Head of caudate nucleus (tissue), 42 donors: ENCODE measurements around the gene CMTR1.

ENCODE experiments used
- DNase-seq, 42 donors: peaks; one replicate each; pipeline versions ENCODE4 v3.0.0 to v3.0.0-alpha.2; 2020 to 2021; ENCODE audit warnings: mixed read lengths in 7 of 42
- intact Hi-C: fragments of 100-400 bp; cut with DNase I; formaldehyde crosslinking; loops from one replicate; pipeline ENCODE4 v1.15.0; 2022

Gene CMTR1

GRCh38 chr6:37518116-37518515 is 85.1 kb downstream of the CMTR1 start:
- no peak for DNase-seq
- intact Hi-C loops = no loop called here

DNA sequence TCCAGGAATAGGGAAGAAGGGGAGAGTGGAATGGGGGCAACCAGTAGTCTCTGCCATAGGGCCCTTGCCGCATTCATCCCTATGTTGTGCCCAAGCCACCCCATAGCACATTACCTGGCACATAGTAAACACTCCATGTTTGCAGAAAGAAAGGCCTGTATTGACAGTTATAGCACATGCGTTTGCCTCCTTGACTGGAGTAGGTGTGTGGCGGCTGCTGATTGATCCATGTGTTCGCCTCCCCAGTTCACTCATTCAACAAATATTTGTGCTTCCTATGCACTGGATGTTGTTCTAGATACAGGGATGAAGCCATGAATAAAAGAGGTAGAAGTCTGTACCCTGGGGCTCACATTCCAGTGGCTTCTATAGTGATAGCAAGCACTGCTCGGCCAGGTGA is 86.4 kb downstream of the CMTR1 start:
- intact Hi-C loops = no loop called here
- no peak for DNase-seq

GRCh38 chr6:37520926-37521325 is 87.9 kb downstream of the CMTR1 start:
- intact Hi-C loops = no loop called here

DNA sequence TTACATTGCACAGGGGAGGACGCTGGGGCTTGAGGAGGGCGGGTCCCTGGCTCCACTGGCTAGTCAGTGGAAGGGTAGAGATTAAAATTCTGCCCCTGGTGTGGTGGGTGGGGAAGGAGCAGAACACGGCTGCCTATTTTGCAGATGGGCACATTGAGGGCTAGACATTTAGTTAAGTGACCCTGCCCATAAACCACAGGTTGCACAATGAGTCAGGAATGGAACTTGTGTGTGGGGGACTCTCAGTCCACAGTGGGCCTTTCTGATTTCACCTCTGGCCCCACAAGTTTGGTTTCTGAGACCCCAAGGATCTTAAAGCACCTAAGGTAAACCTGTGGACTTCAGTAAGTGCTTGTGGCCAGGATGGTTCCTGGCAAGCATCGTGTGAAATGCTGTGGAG is 88.7 kb downstream of the CMTR1 start:
- intact Hi-C loops = no loop called here
- no peak for DNase-seq

More at GRCh38 chr6:37520926-37521325, 87.9 kb downstream of the CMTR1 start:
- DNase-seq = no peak

DNA sequence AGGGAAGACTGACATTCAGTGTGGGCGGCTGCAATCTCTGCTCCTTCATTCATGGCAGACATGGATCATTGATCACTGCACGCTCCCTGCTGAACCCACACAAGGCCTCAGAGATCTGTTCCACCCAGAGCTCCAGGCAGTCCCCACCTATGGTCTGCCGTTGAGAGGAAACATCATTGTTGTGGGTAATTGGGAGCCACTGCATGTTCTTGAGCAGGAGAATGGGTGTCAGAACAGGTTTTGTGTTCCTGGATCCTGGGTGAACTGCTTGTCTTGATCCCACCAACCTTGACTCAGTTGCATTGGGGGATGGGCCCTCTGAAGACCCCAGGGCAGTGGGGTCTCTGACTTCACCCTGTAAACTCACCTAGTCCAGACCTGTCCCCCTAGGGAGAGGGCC is 89.8 kb downstream of the CMTR1 start:
- intact Hi-C loops = no loop called here
- DNase-seq = no peak

GRCh38 chr6:37523412-37523811 is 90.4 kb downstream of the CMTR1 start:
- intact Hi-C loops = no loop called here

GRCh38 chr6:37524025-37524969 is 91.3 kb downstream of the CMTR1 start:
- DNase-seq = no peak
- intact Hi-C loops = no loop called here

More at GRCh38 chr6:37523412-37523811, 90.4 kb downstream of the CMTR1 start:
- no peak for DNase-seq

- no peak for DNase-seq
- intact Hi-C loops = no loop called here
Observed at GRCh38 chr6:37524970-37525318, 91.9 kb downstream of the CMTR1 start.

DNA sequence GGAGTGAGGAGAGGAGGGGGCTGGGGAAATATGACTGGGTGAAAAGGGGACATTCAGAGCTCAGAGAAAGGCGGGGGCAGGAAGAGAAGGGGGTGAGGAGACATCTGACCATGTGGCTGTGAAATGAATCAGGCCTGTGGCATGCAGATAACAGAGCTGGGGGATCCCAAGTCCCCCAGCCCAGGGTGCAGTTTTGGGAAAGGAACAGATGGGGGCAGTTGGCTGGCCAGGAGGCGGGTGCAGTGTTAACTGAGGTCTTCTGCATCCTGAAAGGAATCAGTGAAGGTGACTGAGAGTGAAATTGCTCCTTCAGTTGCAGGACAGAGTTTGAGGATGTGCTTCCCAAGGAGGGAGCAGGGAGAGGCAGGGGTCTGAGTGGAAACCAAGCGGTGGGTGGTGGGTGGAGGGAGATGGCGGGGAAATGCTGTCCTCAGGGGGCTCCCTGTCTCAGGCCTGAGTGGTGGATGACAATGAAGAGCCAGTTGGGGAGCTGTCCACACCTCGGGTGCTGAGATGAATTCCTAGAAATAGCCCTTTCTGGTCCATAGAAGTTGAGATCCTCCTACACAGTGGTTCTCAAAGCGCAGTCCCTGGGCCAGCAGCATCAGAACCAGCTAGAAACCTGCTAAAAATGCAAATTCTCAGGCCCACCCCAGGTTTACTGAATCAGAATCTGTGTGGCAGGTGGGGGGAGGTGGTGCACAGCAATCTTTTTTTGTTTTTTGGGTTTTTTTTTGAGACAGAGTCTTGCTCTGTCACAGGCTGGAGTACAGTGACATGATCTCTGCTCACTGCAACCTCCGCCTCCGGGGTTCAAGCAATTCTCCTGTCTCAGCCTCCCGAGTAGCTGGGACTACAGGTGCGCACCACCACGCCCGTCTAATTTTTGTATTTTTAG is 92.7 kb downstream of the CMTR1 start:
- no peak for DNase-seq
- intact Hi-C loops = no loop called here

- intact Hi-C loops = no loop called here
- DNase-seq = no peak
Observed at GRCh38 chr6:37528541-37528940, 95.5 kb downstream of the CMTR1 start.

- DNase-seq = no peak
- intact Hi-C loops = no loop called here
Observed at GRCh38 chr6:37530297-37530696, 97.3 kb downstream of the CMTR1 start.

GRCh38 chr6:37531026-37531425 is 98.0 kb downstream of the CMTR1 start:
- no peak for DNase-seq
- intact Hi-C loops = no loop called here
